Activated CD4-positive, alpha-beta T cell treated with anti-CD3 and anti-CD28 coated beads for 48 hours (primary cell): ENCODE results near the gene BRD1.

Source experiments
- DNase-seq: peaks from one replicate; pipeline ENCODE4 v3.0.0-alpha.2; 2020

The BRD1 gene

DNA sequence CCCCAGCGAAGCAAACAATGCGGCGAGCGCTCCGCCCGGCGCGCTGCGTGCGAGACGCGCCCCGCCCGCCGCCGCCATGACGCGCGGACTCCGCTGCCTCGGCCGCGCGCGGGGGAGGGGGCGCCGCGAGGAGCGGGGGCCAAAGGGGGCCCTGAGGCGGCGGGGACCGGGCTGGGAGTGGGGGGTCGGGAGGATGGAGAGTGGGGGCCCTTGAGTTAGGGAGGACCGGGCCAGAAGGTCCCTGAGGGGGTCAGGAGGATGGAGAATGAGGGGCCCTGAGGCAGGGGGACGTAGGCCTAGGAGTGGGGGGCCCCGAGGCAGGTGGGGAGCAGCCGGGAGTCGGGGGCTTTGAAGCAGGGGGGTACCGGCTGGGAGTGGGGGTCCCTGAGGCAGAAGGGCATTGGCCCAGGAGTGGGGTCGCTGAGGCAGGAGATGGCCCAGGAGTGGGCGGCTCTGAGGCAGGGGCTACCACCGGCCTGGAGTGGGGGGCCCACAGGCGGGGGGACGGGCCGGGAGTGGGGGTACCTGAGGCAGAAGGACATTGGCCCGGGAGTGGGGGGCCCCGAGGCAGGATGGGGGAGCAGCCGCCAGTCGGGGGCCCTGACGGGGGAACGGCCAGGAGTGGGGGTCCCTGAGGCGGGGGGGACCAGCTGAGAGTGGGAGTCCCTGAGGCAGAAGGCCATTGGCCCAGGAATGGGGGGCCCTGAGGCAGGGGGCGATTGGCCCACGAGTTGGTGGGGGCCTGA lies at the start of gene BRD1:
BRD1 (minus strand) TSS at position 21 of the 746 bp plus-strand sequence. CDS start 3,556 bp downstream, outside the sequence.
- DNase-seq = peak; percentile 67

DNA sequence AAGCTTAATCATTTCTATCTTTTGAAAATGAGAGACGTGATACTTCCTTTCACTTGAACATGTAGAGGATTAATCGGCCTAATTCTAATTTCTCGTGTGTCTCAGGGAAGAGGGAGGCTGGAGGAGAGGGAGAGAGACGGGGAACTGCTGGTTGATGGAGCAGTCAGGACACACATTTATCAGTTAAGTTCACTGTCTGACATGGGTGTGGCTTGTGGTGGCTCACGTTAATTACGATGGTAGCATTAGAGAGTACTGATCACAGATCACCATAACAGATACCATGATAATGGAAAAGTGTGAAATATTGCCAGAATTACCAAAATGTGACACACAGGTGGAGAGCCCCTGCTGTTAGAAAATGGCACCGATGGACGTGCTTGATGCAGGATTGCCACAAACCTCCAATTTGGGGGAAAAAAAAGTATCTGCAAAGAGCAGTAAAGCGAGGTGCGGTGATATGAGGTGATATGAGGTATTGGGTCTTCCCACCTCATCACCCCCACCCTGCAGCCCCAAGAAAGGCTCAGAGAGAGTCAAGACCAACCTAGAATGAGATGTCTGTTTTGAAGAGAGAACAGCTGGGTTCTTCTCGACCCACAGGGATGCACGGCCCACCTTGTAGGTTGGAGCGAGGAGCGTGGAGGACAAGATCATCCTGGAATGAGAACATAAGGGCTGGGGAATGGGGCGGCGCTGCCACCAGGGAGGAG lies 45.7 kb upstream of the BRD1 start:
- no peak for DNase-seq

DNA sequence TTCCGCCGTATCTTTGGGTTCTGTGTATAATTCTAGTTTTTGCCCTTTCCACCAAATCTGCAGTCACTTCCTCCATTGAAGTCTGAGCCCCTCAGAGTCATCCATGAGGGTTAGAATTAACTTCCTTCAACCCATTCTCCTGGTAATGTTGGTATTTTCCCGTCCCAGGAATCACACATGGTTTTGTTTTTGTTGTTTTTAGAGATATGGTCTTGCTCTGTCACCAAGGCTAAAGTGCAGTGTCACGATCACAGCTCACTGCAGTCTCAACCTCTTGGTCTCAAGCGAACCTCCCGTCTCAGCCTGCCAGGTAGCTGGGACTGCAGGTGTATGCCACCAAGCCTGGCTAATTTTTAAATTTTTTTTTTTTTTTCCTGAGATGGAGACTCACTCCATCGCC lies 44.7 kb upstream of the BRD1 start:
- DNase-seq = no peak

DNA sequence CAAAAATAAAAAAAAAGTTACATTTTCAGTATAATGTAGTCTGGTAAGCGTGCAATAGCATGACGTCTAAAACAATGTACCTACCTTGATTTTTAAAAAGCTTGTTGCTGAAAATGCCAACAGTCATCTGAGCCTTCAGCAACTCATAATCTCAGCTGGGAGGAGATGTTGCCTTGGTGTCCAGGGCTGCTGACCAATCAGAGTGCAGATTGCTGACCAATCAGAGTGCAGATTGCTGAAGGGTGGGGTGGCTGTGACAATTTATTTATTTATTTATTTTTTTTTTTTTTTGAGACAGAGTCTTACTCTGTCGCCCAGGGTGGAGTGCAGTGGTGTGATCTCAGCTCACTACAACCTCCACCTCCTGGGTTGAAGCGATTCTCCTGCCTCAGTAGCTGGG lies 43.8 kb upstream of the BRD1 start:
- no peak for DNase-seq

DNA sequence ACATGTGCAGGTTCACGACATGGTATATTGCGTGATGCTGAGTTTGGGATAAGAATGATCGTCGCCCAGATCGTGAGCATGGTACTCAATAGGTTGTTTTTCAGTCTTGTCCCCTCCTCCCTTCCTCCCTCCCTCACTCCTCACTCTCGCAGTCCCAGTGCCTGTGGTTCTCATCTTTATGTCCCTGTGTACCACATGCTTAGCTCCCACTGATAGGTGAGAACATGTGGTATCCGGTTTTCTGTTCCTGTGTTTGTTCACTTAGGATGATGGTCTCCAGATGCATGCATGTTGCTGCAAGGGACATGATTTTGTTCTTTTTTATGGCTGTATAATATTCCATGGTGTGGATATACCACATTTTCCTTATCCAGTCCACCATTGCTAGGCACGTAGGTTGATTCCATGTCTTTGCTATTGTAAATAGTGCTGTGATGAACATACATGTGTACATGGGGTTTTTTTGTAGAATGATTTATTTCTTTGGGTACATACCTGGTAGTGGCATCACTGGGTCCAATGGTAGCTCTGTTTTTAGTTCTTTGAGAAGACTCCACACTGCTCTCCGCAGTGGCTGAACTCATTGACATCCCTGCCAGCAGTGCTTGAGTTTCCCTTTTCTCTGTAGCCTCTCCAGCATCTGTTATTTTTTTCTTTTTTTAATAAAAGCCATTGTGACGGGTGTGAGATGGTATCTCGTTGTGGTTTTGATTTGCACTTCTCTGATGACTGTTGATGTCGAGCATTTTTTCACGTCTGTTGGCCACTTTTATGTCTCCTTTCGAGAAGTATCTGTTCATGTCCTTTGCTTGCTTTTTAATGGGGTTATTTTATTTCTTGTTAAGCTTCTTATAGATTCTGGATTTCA lies 42.4 kb upstream of the BRD1 start:
- DNase-seq = no peak

DNA sequence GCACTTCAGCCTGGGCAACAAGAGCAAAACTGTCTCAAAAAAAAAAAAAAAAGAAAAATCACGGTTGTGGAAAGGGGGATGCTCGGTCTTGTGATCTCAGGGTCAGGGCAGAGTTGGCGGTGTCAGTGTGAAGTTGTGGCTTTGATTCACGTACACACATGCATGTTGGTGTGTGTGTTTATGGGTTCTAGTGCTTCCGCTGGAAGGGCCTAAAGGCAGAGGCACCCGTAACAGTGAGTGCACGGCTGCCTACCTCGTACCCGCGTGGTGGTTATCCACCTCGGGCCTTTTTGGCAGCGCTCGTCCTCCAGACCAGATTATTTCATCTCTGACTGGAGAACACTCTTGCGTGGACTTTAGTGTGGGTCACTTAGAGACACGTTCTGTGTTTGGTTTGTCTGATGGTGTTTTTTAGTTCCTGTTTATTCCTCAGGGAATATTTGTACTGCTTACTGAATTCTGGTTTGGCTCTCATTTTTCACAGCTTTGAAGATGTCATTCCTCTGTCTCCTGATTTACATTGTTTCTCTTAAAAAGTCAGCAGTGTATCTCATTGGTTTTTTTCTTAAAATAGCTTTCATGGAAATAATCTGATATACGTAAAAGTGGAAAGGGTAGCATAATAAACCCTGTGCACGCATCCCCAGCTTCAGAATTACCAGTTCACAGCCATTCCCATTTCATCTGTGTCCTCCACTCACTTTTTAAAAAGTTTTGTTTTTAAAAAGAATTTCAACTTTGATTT lies 41.6 kb upstream of the BRD1 start:
- DNase-seq = no peak

DNA sequence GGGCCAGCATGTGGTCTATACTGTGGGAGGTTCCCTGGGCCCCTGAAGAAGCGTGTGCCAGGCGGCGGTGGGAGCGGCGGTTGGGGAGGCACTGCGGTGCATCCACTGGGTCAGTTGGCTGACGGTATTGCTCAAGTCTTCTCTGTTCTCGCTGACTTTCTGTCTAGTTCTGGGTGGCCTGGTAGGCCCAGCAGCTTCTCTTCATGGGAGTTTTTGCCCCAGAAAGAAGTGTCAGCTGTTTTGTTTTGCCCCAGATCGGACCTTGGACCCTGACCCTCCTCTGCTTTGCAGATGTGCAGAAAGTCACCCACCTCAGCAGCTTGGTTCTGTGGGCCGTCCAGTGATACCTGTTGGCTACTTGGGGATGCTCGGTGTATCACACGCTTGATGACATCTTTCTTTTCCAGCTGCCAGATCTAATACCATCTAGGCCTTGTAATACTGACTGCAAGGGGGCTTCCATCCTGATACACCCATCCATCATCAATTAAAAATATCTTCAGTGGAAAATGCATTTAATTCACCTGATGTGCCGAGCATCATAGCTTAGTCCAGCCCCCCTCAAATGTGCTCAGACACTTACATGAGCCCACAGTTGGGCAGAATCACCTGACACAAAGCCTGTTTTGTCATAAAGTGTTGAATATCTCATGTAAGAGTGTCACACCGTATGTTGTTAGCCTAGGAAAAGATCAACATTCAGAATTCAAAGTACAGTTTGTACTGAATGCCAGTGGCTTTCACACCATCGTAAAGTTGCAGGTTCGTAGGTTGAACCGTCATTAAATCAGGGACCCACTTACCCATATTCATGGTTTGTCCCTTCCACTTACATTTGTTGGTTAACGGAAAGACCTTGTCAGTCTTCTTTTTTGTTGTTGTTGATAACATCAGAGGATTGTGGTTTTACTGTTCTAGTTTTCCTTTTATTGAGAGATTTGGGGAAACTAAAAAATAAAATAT lies 39.9 kb upstream of the BRD1 start:
- DNase-seq = no peak

DNA sequence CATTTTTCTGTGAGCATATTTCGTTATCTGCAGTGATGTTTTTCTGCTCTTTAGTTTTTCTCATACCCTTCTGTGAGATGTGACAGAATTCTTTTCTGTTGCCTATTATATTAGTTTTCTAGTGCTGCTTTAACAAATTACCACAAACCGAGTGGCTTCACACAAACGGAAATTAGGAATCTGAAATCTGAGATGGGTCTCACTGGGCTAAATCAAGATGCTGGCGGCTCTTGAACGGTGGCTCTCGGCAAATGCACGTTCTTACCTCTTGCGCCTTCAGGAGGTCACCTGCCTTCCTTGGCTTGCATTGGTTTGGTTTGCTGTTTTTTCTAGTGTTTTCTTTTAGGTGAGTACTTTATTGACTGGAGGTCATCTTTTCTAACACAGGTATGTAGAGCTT lies 39.0 kb upstream of the BRD1 start:
- DNase-seq = no peak

DNA sequence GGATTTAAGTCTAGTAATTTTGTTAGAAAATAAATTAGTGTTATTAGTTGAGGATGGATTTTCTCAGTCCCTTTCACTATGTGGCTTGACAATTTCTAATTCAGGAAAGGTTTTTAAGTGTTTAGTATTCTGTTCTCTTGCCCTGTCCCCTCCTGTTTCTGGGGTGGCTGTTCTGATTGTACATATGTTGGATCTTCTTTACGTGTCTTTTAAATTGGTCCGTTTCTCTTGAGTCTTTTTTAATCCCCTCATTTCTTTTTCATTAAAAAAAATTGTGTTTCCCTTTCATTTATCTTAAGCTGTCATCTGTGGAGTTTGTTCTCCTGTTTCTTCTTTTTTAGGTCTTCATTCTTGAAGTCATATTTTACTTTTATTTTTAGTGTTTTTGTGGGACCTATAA lies 38.5 kb upstream of the BRD1 start:
- no peak for DNase-seq

DNA sequence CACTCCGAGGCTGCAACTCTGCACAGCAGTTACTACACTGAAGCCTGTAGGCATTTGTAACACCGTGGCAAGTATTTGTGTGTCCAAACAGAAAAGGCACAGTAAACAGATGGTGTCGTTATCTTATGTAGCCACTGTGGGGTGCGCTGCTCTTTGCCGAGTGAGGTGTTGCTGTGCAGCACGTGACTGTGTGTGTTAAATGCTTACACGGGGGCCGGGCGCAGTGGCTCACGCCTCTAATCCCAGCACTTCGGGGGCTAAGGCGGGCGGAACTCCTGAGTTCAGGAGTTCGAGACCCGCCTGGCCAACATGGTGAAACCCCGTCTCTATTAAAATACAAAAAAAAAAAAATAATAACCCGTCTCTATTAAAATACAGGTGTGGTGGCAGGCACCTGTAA lies 37.5 kb upstream of the BRD1 start:
- DNase-seq = no peak

DNA sequence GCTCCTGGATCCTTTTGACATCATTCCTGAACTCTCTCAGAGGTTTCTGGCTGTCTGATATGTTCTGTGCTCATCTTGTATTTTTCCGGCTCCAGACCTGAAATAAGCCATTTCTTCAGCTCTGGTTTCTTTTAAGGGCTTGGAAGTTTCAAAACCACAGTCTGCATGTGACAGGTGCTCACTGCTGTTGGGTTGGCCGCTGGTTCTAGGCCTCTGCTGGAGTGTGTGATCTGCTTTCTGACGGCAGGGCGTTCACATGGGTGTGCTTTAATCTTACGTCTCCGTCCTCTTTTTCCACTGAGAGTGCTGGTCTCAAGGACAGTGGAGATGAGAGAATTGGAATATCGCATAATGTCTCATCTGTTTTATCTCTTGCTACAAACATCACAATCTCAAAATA lies 36.3 kb upstream of the BRD1 start:
- DNase-seq = no peak

DNA sequence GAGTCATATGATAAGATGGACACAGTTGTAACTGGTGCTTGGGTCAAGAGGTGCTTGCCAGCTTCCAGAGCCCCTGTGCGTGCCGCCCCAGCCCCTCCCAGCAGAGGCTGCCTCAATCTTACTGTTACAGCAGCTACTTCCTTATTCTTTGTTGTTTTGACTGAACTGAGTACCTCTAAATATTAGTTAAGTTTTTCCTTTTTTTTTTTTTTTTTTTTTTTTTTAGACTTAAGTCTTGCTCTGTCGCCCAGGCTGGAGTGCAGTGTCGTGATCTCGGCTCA lies 34.8 kb upstream of the BRD1 start:
- no peak for DNase-seq

DNA sequence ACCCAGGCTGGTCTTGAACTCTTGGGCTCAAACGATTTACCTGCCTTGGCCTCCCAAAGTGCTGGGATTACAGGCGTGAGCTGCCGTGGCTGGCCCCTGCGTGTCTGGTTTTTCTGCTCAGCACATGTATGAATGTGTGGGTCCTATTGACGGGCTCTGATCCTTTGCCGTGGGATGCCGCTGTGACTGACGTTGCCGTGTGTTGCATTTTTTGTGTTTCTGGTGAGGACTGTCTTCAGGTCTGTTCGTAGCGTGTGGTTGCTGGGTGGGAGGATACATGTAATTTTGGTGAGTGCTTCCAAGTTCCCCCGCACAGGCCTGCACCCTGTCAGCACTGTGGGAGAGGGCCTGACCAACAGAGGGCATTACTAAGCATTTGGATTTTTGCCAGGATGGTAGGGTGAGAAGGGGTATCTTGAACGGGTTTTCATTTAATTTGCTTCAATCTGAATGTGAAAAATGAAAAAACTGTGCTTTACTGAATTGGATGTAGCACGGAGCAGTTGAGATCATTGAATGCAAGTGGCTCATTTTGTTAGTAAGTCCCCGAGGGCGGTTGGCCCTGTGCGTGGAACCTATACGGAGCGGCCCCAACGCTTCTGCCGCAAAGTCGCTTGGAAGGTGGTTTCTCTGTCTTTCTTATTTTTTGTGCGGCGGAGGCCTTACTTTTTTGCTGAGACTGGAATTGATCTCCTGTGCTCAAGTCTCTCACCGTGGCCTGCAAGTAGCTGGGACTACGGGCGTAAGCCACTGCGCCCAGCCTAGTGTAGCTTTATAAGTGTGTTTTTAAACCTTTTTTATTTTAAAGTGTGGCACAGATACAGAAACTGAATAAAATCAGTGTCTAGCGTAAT lies 34.2 kb upstream of the BRD1 start:
- no peak for DNase-seq

DNA sequence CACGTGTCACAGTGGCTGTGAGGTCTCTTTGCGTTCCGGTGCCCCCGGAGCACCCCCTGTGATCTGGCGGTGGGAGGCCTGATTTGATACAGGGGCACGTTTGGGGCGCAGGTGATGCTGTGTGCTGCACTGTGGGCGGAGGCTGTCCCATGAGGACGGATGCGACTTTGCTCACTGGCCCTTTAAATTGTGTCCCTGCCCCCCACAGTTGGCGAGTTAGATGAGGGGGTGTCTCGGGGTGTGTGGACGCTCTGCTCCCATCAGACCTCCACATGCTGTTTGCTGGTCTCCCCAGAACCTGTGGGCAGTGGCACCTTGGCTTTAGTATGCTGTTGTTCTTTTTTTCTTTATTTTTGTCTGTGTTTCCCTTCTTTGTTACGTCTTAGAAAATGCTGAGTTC lies 31.2 kb upstream of the BRD1 start:
- no peak for DNase-seq

DNA sequence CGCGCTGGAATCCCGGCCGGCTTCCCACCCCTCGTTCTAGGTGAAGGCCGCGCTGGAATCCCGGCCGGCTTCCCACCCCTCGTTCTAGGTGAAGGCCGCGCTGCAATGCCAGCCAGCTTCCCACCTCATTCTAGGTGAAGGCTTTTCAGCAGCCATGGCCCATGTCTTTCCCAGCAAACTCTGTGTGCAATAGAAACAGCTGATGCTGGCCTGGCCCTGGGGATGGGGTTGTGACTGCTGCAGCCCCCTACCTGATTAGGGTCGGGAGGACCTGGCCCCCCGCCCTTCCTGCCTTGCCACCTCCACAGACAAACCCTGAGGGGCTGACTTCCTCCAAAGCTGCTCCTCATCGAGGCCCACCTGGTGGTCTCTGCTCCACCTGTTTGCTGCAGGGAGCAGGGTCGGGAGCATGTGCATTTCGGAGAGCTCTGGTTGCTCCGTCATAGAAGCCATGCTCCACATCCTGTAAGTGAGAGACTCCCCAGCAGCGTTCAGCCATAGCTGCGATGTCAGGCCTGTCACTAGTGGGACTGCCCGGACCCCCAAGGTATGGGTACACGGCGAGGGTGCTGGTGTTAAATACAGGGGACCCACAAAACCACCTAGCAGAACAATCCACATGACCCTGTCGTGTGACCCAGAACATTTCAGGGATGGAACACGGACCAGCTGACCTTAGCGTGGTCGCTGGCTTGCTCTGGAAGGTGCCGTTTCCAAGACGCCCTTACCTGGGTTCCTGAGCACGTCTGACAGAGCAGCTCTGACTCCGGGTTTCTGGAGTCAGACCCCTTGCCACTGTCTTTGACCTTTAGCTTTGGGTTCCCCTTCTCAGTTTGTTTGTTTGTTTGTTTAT lies 29.3 kb upstream of the BRD1 start:
- no peak for DNase-seq

DNA sequence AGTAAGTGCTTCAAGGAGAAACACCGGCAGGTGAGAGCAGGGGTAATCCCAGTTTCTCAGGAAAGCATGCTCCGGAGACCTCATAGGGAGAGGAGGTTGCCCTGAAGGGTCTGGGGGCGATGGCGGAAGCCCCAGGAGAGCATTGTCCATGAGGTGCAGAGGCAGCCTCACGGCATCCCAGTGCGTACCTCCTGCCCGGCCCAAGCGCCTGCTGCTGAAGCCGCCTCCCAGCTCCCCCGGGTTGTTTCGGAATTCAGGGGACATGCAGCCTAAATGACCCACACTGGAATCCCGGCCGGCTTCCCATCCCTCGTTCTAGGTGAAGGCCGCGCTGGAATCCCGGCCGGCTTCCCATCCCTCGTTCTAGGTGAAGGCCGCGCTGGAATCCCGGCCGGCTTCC lies 28.7 kb upstream of the BRD1 start:
- DNase-seq = no peak

DNA sequence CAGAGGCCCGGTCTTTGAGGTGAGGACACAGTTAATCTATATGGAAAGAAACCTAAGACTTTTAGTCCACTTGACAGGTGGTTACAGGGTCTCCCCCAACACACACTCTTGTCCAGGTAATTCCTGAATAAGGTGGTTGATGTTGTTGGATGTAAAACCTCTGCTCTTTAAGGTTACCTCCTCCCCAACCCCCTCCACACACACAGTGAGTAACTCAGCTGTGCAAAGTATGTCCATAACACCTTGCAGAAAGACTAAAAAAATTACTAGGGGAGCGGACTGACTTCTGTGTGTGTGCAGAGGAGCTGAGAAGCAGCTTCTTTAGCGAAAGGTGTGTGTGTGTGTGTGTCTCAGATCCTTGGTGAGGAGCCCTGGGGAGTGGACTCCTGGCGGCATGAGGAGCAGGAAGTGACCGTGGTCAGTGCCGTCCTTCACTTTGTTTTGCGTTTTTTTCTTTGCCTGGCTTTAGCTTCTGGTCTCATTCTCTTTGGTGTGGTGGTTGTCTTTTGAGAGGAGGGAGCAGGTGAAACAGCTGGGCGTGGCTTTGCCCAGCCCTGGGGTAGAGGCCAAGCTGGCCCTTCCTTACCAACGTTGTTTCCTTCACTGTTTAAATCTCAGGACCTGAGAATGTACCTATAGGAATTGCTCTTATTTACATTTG lies 27.7 kb upstream of the BRD1 start:
- no peak for DNase-seq

DNA sequence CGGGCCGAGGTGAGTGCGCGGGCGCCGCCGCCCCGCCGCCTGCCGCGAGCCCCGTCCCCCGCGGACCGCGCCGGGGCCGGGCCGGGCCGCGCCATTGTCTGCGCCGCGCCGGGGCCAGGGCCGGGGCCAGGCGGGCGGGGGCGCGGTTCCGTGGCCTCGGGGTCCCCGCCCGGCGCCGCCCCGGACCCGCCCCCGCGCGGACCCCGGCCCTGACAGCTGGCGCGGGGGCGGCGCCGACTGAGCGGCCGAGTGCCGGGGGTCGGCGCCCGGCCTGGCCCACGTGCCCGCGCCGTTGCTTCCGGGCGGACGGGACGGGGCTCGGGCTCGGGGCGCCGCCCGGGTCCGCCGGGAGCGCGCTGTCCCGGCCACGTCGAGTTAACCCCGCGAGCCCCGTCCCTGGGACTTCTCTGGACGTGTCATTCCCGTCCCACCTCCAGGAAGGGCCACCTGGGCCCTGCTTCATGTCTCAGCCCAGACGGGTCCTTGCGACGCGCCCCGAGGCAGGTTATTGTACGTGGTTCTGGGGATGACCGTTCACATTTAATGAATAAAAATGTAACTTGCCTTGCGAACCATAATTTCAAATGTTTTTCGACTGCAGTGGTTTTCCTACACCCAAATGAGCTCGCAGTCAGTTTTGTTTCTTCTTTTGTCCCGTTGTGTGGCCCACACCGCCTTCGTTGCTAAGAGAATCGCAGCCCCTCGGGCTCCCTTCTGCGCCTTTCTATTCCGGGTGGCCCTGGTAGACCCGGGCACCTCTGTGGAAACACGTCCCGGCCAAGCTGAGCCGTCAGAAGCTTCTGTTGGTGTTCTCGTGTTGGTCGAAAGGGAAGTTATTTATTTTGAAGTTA lies 26.5 kb upstream of the BRD1 start:
- DNase-seq = peak; percentile 41
